Esophagus squamous epithelium (tissue), 4 donors: ENCODE data around the gene SYCE3.

ENCODE experiments used
- CTCF ChIP-seq, 6 experiments: fragments of 450-650 bp in 4 of 6; fragments of 200-600 bp in 2 of 6; sonication (generic) in 2 of 6; IDR thresholded peaks; one replicate each; pipeline ENCODE4 v1.5.1; 2016 to 2019; ENCODE audit warnings: antibody characterized with exemption in 6 of 6, mild to moderate bottlenecking in 4 of 6, moderate library complexity in 4 of 6
- POLR2A ChIP-seq, 4 donors: fragments of 450-650 bp; IDR thresholded peaks; one replicate each; pipeline ENCODE4 v1.6.1; 2017; ENCODE audit warnings: antibody characterized with exemption in 4 of 4, mild to moderate bottlenecking in 4 of 4, moderate library complexity in 3 of 4

DNA sequence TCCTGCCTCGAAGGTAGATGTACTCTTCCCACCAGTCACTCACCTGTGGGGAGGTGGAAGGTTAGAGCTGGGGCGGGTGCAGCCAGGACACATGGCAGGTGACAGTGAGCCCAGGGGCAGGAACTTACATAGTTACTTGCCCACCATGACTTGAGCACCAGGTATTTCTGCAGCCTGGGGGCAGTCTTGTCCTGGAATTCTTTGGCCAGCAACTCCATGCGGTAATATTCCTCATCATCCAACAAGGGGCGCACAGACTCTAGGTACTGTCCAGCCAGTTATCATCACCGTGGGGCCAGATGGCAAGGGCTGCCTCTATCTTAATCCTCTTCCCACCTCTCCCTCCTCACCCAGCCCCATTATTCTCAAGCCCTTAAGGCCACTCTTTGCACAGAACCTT is 13.4 kb upstream of the SYCE3 start:
- TF ChIP-seq CTCF (IDR thresholded peaks at IDR 0.05) (peak in 3 of 6 experiments; percentile 5 to 21 (median 9)), POLR2A (IDR thresholded peaks at IDR 0.05) (no peak)
